ENCODE results near the gene TRAF2.

TRAF2 gene

DNA sequence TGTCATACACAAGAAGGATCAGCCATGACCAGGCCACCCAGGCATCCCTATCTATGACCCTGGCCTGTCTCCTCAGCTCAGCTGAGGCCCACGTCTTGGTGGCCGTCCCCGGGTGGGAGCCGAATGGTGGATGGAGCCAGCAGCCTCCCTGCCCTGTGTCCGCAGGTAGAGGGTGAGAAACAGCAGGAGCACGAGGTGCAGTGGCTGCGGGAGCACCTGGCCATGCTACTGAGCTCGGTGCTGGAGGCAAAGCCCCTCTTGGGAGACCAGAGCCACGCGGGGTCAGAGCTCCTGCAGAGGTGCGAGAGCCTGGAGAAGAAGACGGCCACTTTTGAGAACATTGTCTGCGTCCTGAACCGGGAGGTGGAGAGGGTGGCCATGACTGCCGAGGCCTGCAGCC is 33.8 kb downstream of the TRAF2 start:
- Histone ChIP-seq H3K79me2 (ENCODE audit: insufficient read depth, low read depth) (no peaks in the 10 kb centered on the region), H4K20me1 (ENCODE audit: insufficient read depth) (no peaks in the 10 kb centered on the region), H2AFZ (ENCODE audit: low read depth) (no peak overlapping the region), H3K36me3 (ENCODE audit: insufficient read depth) (peaks cover 14% of the 10 kb centered on the region; the same call in 1 of the 2 replicates), H3K9ac (no peak overlapping the region), H3K4me2 (no peak overlapping the region), H3K27ac (no peak overlapping the region), H3K4me3 (IDR thresholded peaks at IDR 0.05; ENCODE audit: insufficient read depth, low read depth, low read length) (no peak overlapping the region), H3K27me3 (ENCODE audit: insufficient read depth, low read depth) (no peaks in the 10 kb centered on the region), H3K4me1 (ENCODE audit: low read depth, poor library complexity, severe bottlenecking) (no peaks in the 10 kb centered on the region)
- TF ChIP-seq, protein P1, sequence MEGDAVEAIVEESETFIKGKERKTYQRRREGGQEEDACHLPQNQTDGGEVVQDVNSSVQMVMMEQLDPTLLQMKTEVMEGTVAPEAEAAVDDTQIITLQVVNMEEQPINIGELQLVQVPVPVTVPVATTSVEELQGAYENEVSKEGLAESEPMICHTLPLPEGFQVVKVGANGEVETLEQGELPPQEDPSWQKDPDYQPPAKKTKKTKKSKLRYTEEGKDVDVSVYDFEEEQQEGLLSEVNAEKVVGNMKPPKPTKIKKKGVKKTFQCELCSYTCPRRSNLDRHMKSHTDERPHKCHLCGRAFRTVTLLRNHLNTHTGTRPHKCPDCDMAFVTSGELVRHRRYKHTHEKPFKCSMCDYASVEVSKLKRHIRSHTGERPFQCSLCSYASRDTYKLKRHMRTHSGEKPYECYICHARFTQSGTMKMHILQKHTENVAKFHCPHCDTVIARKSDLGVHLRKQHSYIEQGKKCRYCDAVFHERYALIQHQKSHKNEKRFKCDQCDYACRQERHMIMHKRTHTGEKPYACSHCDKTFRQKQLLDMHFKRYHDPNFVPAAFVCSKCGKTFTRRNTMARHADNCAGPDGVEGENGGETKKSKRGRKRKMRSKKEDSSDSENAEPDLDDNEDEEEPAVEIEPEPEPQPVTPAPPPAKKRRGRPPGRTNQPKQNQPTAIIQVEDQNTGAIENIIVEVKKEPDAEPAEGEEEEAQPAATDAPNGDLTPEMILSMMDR (conservative IDR thresholded peaks at IDR 0.05; ENCODE audit: low read depth, low read length): no peak

DNA sequence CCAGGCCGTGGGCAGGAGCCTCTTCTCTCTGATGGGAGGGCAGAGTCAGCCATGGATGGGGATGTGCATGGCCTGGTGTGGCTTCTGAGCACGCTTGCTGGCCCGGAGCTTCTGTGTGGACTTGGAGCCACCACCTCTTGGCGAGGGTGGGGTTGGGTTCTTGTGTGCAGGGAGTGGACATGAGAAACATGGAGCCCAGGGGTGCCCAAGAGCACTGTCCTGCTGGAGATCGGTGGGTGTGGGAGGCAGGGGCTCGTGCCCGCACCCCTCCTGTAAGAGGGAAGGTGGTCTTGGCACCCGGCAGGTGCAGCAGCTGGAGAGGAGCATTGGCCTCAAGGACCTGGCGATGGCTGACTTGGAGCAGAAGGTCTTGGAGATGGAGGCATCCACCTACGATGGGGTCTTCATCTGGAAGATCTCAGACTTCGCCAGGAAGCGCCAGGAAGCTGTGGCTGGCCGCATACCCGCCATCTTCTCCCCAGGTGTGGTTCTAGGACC is 34.5 kb downstream of the TRAF2 start:
- no peak overlapping the region for H3K4me2 ChIP-seq
- TF ChIP-seq, protein P1 (conservative IDR thresholded peaks at IDR 0.05; ENCODE audit: low read depth, low read length): no peak
- H3K36me3 ChIP-seq (ENCODE audit: insufficient read depth): peaks cover 14% of the 10 kb centered on the region; the same call in 1 of the 2 replicates
- H3K9ac ChIP-seq: no peak overlapping the region
- H3K27ac ChIP-seq: no peak overlapping the region
- no peaks in the 10 kb centered on the region for H4K20me1 ChIP-seq (ENCODE audit: insufficient read depth)
- no peaks in the 10 kb centered on the region for H3K79me2 ChIP-seq (ENCODE audit: insufficient read depth, low read depth)
- H2AFZ ChIP-seq (ENCODE audit: low read depth): no peak overlapping the region
- H3K27me3 ChIP-seq (ENCODE audit: insufficient read depth, low read depth): no peaks in the 10 kb centered on the region
- H3K4me1 ChIP-seq (ENCODE audit: low read depth, poor library complexity, severe bottlenecking): no peaks in the 10 kb centered on the region
- no peak overlapping the region for H3K4me3 ChIP-seq (IDR thresholded peaks at IDR 0.05; ENCODE audit: insufficient read depth, low read depth, low read length)

DNA sequence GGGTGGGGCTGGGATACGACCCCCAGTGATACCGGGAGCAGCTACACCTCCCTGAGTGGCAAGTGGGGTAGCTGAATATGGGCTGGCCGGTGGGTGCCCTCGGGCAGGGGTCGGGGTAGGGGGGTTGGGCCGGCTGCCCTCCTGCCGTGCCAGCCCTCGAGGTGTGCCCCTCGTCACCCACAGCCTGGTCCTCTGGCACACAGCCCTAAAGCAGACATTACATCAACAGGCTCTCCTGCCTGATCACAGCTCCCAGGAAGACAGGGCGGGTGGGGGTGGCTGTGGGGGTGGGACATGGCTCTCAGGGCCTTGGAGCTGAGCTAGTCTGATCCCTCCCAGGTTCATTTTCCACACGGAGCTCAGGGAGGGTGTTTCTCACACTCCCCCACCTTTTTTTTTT is 35.0 kb downstream of the TRAF2 start:
- Histone ChIP-seq H3K36me3 (ENCODE audit: insufficient read depth) (peaks cover 14% of the 10 kb centered on the region; the same call in 1 of the 2 replicates), H3K79me2 (ENCODE audit: insufficient read depth, low read depth) (no peaks in the 10 kb centered on the region), H3K27ac (no peak overlapping the region), H4K20me1 (ENCODE audit: insufficient read depth) (no peaks in the 10 kb centered on the region), H3K9ac (no peak overlapping the region), H3K4me2 (no peak overlapping the region), H3K27me3 (ENCODE audit: insufficient read depth, low read depth) (no peaks in the 10 kb centered on the region), H3K4me3 (IDR thresholded peaks at IDR 0.05; ENCODE audit: insufficient read depth, low read depth, low read length) (no peak overlapping the region), H2AFZ (ENCODE audit: low read depth) (no peak overlapping the region), H3K4me1 (ENCODE audit: low read depth, poor library complexity, severe bottlenecking) (no peaks in the 10 kb centered on the region)
- TF ChIP-seq, protein P1 (conservative IDR thresholded peaks at IDR 0.05; ENCODE audit: low read depth, low read length): no peak

DNA sequence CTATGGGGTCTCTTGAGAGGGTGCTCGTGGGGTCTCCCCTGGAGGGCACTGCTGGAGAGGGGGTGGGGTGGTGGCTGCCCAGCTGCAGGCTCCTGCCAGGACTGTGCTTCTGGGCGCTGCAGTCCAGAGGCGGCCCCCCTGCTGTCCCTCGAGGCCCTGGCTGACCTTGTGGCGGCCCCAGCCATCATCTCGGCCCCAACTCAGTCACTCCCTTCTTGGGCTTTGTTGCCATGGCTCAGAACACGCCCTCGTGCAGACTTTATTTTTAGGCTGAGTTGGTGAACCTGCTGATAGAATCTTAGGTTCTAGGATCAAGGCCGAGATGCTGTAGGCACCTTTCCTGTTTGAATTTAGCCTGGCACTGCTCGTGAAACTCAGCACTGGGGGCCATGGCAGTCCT is 35.4 kb downstream of the TRAF2 start:
- Histone ChIP-seq H3K27ac (no peak overlapping the region), H3K79me2 (ENCODE audit: insufficient read depth, low read depth) (no peaks in the 10 kb centered on the region), H2AFZ (ENCODE audit: low read depth) (no peak overlapping the region), H4K20me1 (ENCODE audit: insufficient read depth) (no peaks in the 10 kb centered on the region), H3K9ac (no peak overlapping the region), H3K4me2 (no peak overlapping the region), H3K4me1 (ENCODE audit: low read depth, poor library complexity, severe bottlenecking) (no peaks in the 10 kb centered on the region), H3K36me3 (ENCODE audit: insufficient read depth) (peaks cover 14% of the 10 kb centered on the region; the same call in 1 of the 2 replicates), H3K27me3 (ENCODE audit: insufficient read depth, low read depth) (no peaks in the 10 kb centered on the region), H3K4me3 (IDR thresholded peaks at IDR 0.05; ENCODE audit: insufficient read depth, low read depth, low read length) (no peak overlapping the region)
- TF ChIP-seq, protein P1 (conservative IDR thresholded peaks at IDR 0.05; ENCODE audit: low read depth, low read length): no peak
